WERI-Rb-1 (cell line): ENCODE data around the gene FHIT.

Experiments used
- DNase-seq: peaks from one replicate; pipeline ENCODE4 v3.0.0-alpha.2; 2020
- H3K27ac ChIP-seq: fragments of 250-450 bp; sonication (Bioruptor Pico); 2 replicates; pipeline ENCODE4 v1.5.1; 2020; ENCODE audit warnings: mild to moderate bottlenecking, moderate library complexity
- H3K27me3 ChIP-seq: fragments of 250-450 bp; sonication (Bioruptor Pico); 2 replicates; pipeline ENCODE4 v1.5.1; 2021; ENCODE audit warnings: mild to moderate bottlenecking, low read depth, moderate library complexity; ENCODE audit not compliant: insufficient read depth, severe bottlenecking
- H3K36me3 ChIP-seq: fragments of 250-450 bp; sonication (Bioruptor Pico); 2 replicates; pipeline ENCODE4 v1.5.1; 2020; ENCODE audit warnings: mild to moderate bottlenecking, moderate library complexity
- H3K4me3 ChIP-seq: 2 replicates; pipeline ENCODE4 v1.5.1; 2011; ENCODE audit warnings: low read depth, mild to moderate bottlenecking, control low read depth, low read length
- H3K9me3 ChIP-seq: fragments of 250-450 bp; sonication (Bioruptor Pico); 2 replicates; pipeline ENCODE4 v1.5.1; 2021; ENCODE audit warnings: mild to moderate bottlenecking, moderate library complexity; ENCODE audit not compliant: severe bottlenecking
- CTCF ChIP-seq: IDR thresholded peaks from 2 replicates; pipeline ENCODE4 v1.5.1; 2011; ENCODE audit warnings: low read depth, mild to moderate bottlenecking, control low read depth, inconsistent platforms, low read length

FHIT gene

GRCh38 chr3:60133269-60134162 is 1117.7 kb downstream of the FHIT start:
- H3K27ac ChIP-seq = no peak overlapping the region
- no peak overlapping the region for H3K4me3 ChIP-seq
- no peaks in the 10 kb centered on the region for H3K36me3 ChIP-seq
- DNase-seq = no peak
- TF ChIP-seq CTCF = no peak
- H3K27me3 ChIP-seq = no peaks in the 10 kb centered on the region
- H3K9me3 ChIP-seq = no peaks in the 10 kb centered on the region

- Histone ChIP-seq H3K36me3 (no peaks in the 10 kb centered on the region), H3K9me3 (no peaks in the 10 kb centered on the region), H3K4me3 (no peak overlapping the region), H3K27me3 (no peaks in the 10 kb centered on the region), H3K27ac (no peak overlapping the region)
- DNase-seq = no peak
- TF ChIP-seq CTCF = no peak
Measured at GRCh38 chr3:60131618-60132017, 1119.6 kb downstream of the FHIT start.

- no peak for DNase-seq
- H3K9me3 ChIP-seq = no peaks in the 10 kb centered on the region
Measured at GRCh38 chr3:60126511-60127304, 1124.5 kb downstream of the FHIT start.

DNA sequence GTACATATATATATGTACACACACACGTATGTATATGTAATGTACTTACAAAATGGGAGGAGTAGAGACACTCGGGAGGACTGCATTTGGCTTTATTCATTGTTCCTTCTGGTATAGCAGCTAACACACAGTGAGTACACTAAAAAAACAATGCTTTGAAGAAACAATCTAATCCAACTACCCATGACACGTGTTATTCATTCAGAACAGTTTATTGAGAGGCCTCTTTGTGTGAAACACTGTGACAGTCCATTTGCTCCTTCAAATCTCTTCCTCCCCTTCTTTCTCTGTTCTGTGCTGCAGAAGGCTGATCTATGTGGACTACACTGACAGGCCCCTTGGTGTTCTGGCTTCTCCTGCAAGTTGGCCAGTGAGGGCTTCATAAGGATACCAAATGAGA is 1125.6 kb downstream of the FHIT start:
- no peak for TF ChIP-seq CTCF
- Histone ChIP-seq H3K36me3 (no peaks in the 10 kb centered on the region), H3K27me3 (no peaks in the 10 kb centered on the region), H3K9me3 (no peaks in the 10 kb centered on the region), H3K27ac (no peak overlapping the region), H3K4me3 (no peak overlapping the region)
- DNase-seq = no peak

More at GRCh38 chr3:60126511-60127304, 1124.5 kb downstream of the FHIT start:
- TF ChIP-seq CTCF = no peak
- H3K27ac ChIP-seq = no peak overlapping the region
- no peak overlapping the region for H3K4me3 ChIP-seq
- H3K36me3 ChIP-seq = no peaks in the 10 kb centered on the region
- no peaks in the 10 kb centered on the region for H3K27me3 ChIP-seq

- no peaks in the 10 kb centered on the region for H3K9me3 ChIP-seq
- DNase-seq = no peak
- H3K4me3 ChIP-seq = no peak overlapping the region
- no peak overlapping the region for H3K27ac ChIP-seq
- H3K27me3 ChIP-seq = no peaks in the 10 kb centered on the region
- H3K36me3 ChIP-seq = no peaks in the 10 kb centered on the region
- TF ChIP-seq CTCF = no peak
Measured at GRCh38 chr3:60120245-60120644, 1131.0 kb downstream of the FHIT start.
